ENCODE data around the gene UBE3C.

GRCh38 chr7:157205438-157205837 is 66.7 kb downstream of the UBE3C start:
- TF ChIP-seq CTCF (IDR thresholded peaks at IDR 0.05) (no peak), POLR2AphosphoS5 (IDR thresholded peaks at IDR 0.05) (no peak)

All from prostate gland (tissue), 2 donors.